Suprapubic skin (tissue), 3 donors: ENCODE data around the gene STAG3.
"Not testable (repeated sequence)": the region's sequence is repeated elsewhere in the genome, so short reads cannot be mapped to it uniquely, and the experiment has no call there.

Source experiments
- CTCF ChIP-seq, 2 donors: fragments of 200-600 bp in 1 of 2; fragments of 450-650 bp in 1 of 2; sonication (generic) in 1 of 2; IDR thresholded peaks; one replicate each; pipeline ENCODE4 v1.5.1; 2016 to 2019; ENCODE audit warnings: antibody characterized with exemption in 2 of 2, mild to moderate bottlenecking in 1 of 2, moderate library complexity in 1 of 2
- EP300 ChIP-seq: sonication (generic); formaldehyde crosslinking; IDR thresholded peaks from one replicate; pipeline ENCODE4 v1.6.1; 2017; ENCODE audit warnings: antibody characterized with exemption
- POLR2A ChIP-seq, 2 donors: fragments of 450-650 bp; IDR thresholded peaks; one replicate each; pipeline ENCODE4 v1.6.1; 2017; ENCODE audit warnings: antibody characterized with exemption in 2 of 2, mild to moderate bottlenecking in 2 of 2, moderate library complexity in 2 of 2

GRCh38 chr7:100262896-100263295 is 85.2 kb downstream of the STAG3 start:
- TF ChIP-seq EP300; CTCF (IDR thresholded peaks at IDR 0.05); POLR2A (IDR thresholded peaks at IDR 0.05): not testable (repeated sequence)
